GM21528 (cell line): ENCODE results near the gene CCNB1.
"Not testable (repeated sequence)": the region's sequence is repeated elsewhere in the genome, so short reads cannot be mapped to it uniquely, and the experiment has no call there.

Source experiments
- ATAC-seq: cut with Tn5 transposase; IDR thresholded peaks from one replicate; pipeline ENCODE4 v1.9.1; 2021; ENCODE audit warnings: mild to moderate bottlenecking, moderate library complexity; ENCODE audit not compliant: unreplicated experiment, low FRiP score

Gene CCNB1

GRCh38 chr5:69166686-69167492 lies at the start of gene CCNB1:
CCNB1 (plus strand) TSS chr5:69167150; CDS start chr5:69167263, 113 bp downstream.
- ATAC-seq, result peak; percentile 99

GRCh38 chr5:69129413-69129812 lies 37.5 kb upstream of the CCNB1 start:
- ATAC-seq, result no peak

- no peak for ATAC-seq
Measured at GRCh38 chr5:69130241-69130640, 36.7 kb upstream of the CCNB1 start.

GRCh38 chr5:69131304-69131703 lies 35.6 kb upstream of the CCNB1 start:
- no peak for ATAC-seq

GRCh38 chr5:69134126-69134525 lies 32.8 kb upstream of the CCNB1 start:
- ATAC-seq, result no peak

GRCh38 chr5:69136293-69136692 lies 30.7 kb upstream of the CCNB1 start:
- peak; percentile 85 for ATAC-seq

- not testable (repeated sequence) for ATAC-seq
Measured at GRCh38 chr5:69137208-69137607, 29.7 kb upstream of the CCNB1 start.

- ATAC-seq, result no peak
Measured at GRCh38 chr5:69137807-69138206, 29.1 kb upstream of the CCNB1 start.

- no peak for ATAC-seq
Measured at GRCh38 chr5:69138766-69139165, 28.2 kb upstream of the CCNB1 start.

- not testable (repeated sequence) for ATAC-seq
Measured at GRCh38 chr5:69140239-69140638, 26.7 kb upstream of the CCNB1 start.

- no peak for ATAC-seq
Measured at GRCh38 chr5:69140827-69141226, 26.1 kb upstream of the CCNB1 start.

- not testable (repeated sequence) for ATAC-seq
Measured at GRCh38 chr5:69148576-69148975, 18.4 kb upstream of the CCNB1 start.

GRCh38 chr5:69148981-69149675 lies 17.8 kb upstream of the CCNB1 start:
- ATAC-seq, result no peak

- ATAC-seq, result no peak
Measured at GRCh38 chr5:69149676-69150010, 17.3 kb upstream of the CCNB1 start.

- no peak for ATAC-seq
Measured at GRCh38 chr5:69152731-69153130, 14.2 kb upstream of the CCNB1 start.

- no peak for ATAC-seq
Measured at GRCh38 chr5:69156456-69156855, 10.5 kb upstream of the CCNB1 start.

GRCh38 chr5:69158039-69158438 lies 8.9 kb upstream of the CCNB1 start:
- ATAC-seq, result no peak

GRCh38 chr5:69160651-69161050 lies 6.3 kb upstream of the CCNB1 start:
- ATAC-seq, result no peak

- ATAC-seq, result no peak
Measured at GRCh38 chr5:69167493-69167855, 524 bp downstream of the CCNB1 start.

GRCh38 chr5:69167929-69168328 lies 979 bp downstream of the CCNB1 start:
- ATAC-seq, result no peak

GRCh38 chr5:69170495-69170894 lies 3.5 kb downstream of the CCNB1 start:
- no peak for ATAC-seq

- no peak for ATAC-seq
Measured at GRCh38 chr5:69170969-69171368, 4.0 kb downstream of the CCNB1 start.
